Neuronal stem cell (in vitro differentiated cells): Measurements from ENCODE around the gene RYR1.
A peak's percentile ranks its signal among the peaks of the same experiment; 100 is the strongest.

Experiments used
- DNase-seq: peaks from one replicate; pipeline ENCODE4 v3.0.0-alpha.2; 2013; ENCODE audit warnings: low spot score
- H2AFZ ChIP-seq: one replicate; pipeline ENCODE4 v1.6.1; 2013; ENCODE audit warnings: mild to moderate bottlenecking, low read length, inconsistent platforms
- H2AK5ac ChIP-seq: 2 replicates; pipeline ENCODE4 v1.6.1; 2013; ENCODE audit warnings: low read depth, mild to moderate bottlenecking, inconsistent platforms, low read length, moderate library complexity, mixed read lengths
- H2BK120ac ChIP-seq: 2 replicates; pipeline ENCODE4 v1.6.1; 2013; ENCODE audit warnings: low read depth, mild to moderate bottlenecking, inconsistent platforms, low read length, moderate library complexity, mixed read lengths
- H2BK12ac ChIP-seq: one replicate; pipeline ENCODE4 v1.6.1; 2013; ENCODE audit warnings: low read length, inconsistent platforms
- H2BK15ac ChIP-seq: 2 replicates; pipeline ENCODE4 v1.6.1; 2013; ENCODE audit warnings: mild to moderate bottlenecking, low read length, inconsistent platforms, mixed read lengths
- H2BK5ac ChIP-seq: one replicate; pipeline ENCODE4 v1.6.1; 2013; ENCODE audit warnings: inconsistent platforms, mild to moderate bottlenecking, low read length, moderate library complexity
- H3K14ac ChIP-seq: one replicate; pipeline ENCODE4 v1.6.1; 2013; ENCODE audit warnings: low read length, inconsistent platforms
- H3K18ac ChIP-seq: 2 replicates; pipeline ENCODE4 v1.6.1; 2013; ENCODE audit warnings: low read length, inconsistent platforms
- H3K23ac ChIP-seq: 2 replicates; pipeline ENCODE4 v1.6.1; 2013; ENCODE audit warnings: low read depth, mild to moderate bottlenecking, mixed read lengths, low read length, inconsistent platforms; ENCODE audit not compliant: poor library complexity
- H3K27ac ChIP-seq: replicated peaks from 3 replicates; pipeline ENCODE4 v1.5.1; 2013; ENCODE audit warnings: low read length, inconsistent platforms
- H3K27me3 ChIP-seq, 3 experiments: 2 replicates each; pipeline ENCODE4 v1.6.1; 2013; ENCODE audit warnings: low read length in 3 of 3, mild to moderate bottlenecking in 2 of 3, inconsistent platforms in 1 of 3, low read depth in 1 of 3, mixed read lengths in 1 of 3, moderate library complexity in 1 of 3; ENCODE audit not compliant: control insufficient read depth in 3 of 3, insufficient read depth in 3 of 3
- H3K36me3 ChIP-seq, 2 donors: replicated peaks in 1 of 2; 2 replicates each; pipeline ENCODE4 v1.6.1; 2013; ENCODE audit warnings: low read length in 2 of 2; ENCODE audit not compliant: control insufficient read depth in 2 of 2, insufficient read depth in 2 of 2
- H3K4ac ChIP-seq: 2 replicates; pipeline ENCODE4 v1.6.1; 2013; ENCODE audit warnings: inconsistent platforms, mild to moderate bottlenecking, low read length, moderate library complexity
- H3K4me1 ChIP-seq, 2 donors: 1 replicate in 1 of 2; 2 replicates in 1 of 2; pipeline ENCODE4 v1.6.1; 2013; ENCODE audit warnings: low read length in 2 of 2, low read depth in 1 of 2; ENCODE audit not compliant: control insufficient read depth in 2 of 2, insufficient read depth in 1 of 2
- H3K4me2 ChIP-seq: one replicate; pipeline ENCODE4 v1.6.1; 2013; ENCODE audit warnings: mild to moderate bottlenecking, low read length, inconsistent platforms; ENCODE audit not compliant: insufficient read depth, poor library complexity, severe bottlenecking
- H3K4me3 ChIP-seq, 2 donors: 2 replicates each; pipeline ENCODE4 v1.5.1; 2013; ENCODE audit warnings: low read length in 2 of 2, mild to moderate bottlenecking in 2 of 2, inconsistent platforms in 1 of 2, moderate library complexity in 1 of 2
- H3K79me1 ChIP-seq: one replicate; pipeline ENCODE4 v1.6.1; 2013; ENCODE audit warnings: low read depth, mild to moderate bottlenecking, inconsistent platforms, low read length, moderate library complexity
- H3K9ac ChIP-seq: one replicate; pipeline ENCODE4 v1.6.1; 2013; ENCODE audit warnings: mild to moderate bottlenecking, low read depth, low read length, inconsistent platforms; ENCODE audit not compliant: poor library complexity
- H3K9me3 ChIP-seq, 2 donors: replicated peaks in 1 of 2; 2 replicates each; pipeline versions ENCODE3 to v1.6.1; 2013; ENCODE audit warnings: low read length in 2 of 2, mild to moderate bottlenecking in 2 of 2, inconsistent platforms in 1 of 2, low read depth in 1 of 2, mixed read lengths in 1 of 2, moderate library complexity in 1 of 2; ENCODE audit not compliant: control insufficient read depth in 2 of 2, insufficient read depth in 1 of 2
- H4K8ac ChIP-seq: one replicate; pipeline ENCODE4 v1.6.1; 2013; ENCODE audit warnings: low read depth, mild to moderate bottlenecking, inconsistent platforms, low read length, moderate library complexity
- H4K91ac ChIP-seq: one replicate; pipeline ENCODE4 v1.6.1; 2013; ENCODE audit warnings: low read length, low read depth, mild to moderate bottlenecking, inconsistent platforms; ENCODE audit not compliant: poor library complexity
- WGBS, 2 donors: extraction: QIAGEN DNeasy Blood & Tissue Kit; methylation state at CpG; one replicate each; pipeline ENCODE4 v1.1.7; 2013; ENCODE audit warnings: missing lambda C conversion rate in 2 of 2, mixed read lengths in 1 of 2; ENCODE audit not compliant: insufficient read length in 2 of 2, insufficient replicate concordance in 1 of 2; ENCODE audit errors: extremely low coverage in 2 of 2; 5-methylcytosine and 5-hydroxymethylcytosine counted together

Gene RYR1

GRCh38 chr19:38442736-38443135 is 9.2 kb downstream of the RYR1 start:
- H4K8ac ChIP-seq, result no peak overlapping the region
- H3K4ac ChIP-seq, result no peak overlapping the region
- H3K23ac ChIP-seq, result no peak overlapping the region
- no peaks in the 10 kb centered on the region for H3K36me3 ChIP-seq
- H3K4me2 ChIP-seq, result no peak overlapping the region
- H2BK15ac ChIP-seq, result peak overlapping the region; percentile 93
- WGBS, 2 donors, result no CpG with 5 or more reads among the region's 9 CpGs
- H3K4me3 ChIP-seq, result no peak overlapping the region
- no peak overlapping the region for H2AFZ ChIP-seq
- no peaks in the 10 kb centered on the region for H3K79me1 ChIP-seq
- H2BK120ac ChIP-seq, result no peak overlapping the region
- no peak overlapping the region for H3K9ac ChIP-seq
- H3K18ac ChIP-seq, result peak overlapping the region; percentile 20
- H3K27ac ChIP-seq, result no peak overlapping the region
- H2BK5ac ChIP-seq, result no peak overlapping the region
- H4K91ac ChIP-seq, result no peak overlapping the region
- DNase-seq, result no peak
- H3K4me1 ChIP-seq, result peaks cover 0 to 5% of the 10 kb centered on the region in 2 donors
- no peaks in the 10 kb centered on the region for H3K9me3 ChIP-seq
- H3K14ac ChIP-seq, result no peak overlapping the region
- H2BK12ac ChIP-seq, result no peak overlapping the region
- H3K27me3 ChIP-seq, result peaks cover 0 to 3% (median 0%) of the 10 kb centered on the region in 3 experiments
- H2AK5ac ChIP-seq, result peak overlapping the region; percentile 43

- no peak overlapping the region for H2AFZ ChIP-seq
- H3K9me3 ChIP-seq, result no peaks in the 10 kb centered on the region
- H2BK15ac ChIP-seq, result no peak overlapping the region
- H3K79me1 ChIP-seq, result no peaks in the 10 kb centered on the region
- WGBS, 2 donors, result no CpG with 5 or more reads among the region's 15 CpGs
- peaks cover 0 to 5% of the 10 kb centered on the region in 2 donors for H3K4me1 ChIP-seq
- H3K23ac ChIP-seq, result no peak overlapping the region
- no peak overlapping the region for H3K4me2 ChIP-seq
- no peak overlapping the region for H3K4ac ChIP-seq
- peaks cover 0 to 3% (median 0%) of the 10 kb centered on the region in 3 experiments for H3K27me3 ChIP-seq
- no peak for DNase-seq
- peak overlapping the region; percentile 71 for H3K18ac ChIP-seq
- H2BK12ac ChIP-seq, result no peak overlapping the region
- peak overlapping the region; percentile 60 for H3K9ac ChIP-seq
- H4K8ac ChIP-seq, result no peak overlapping the region
- no peak overlapping the region for H3K4me3 ChIP-seq
- H3K27ac ChIP-seq, result no peak overlapping the region
- no peak overlapping the region for H2AK5ac ChIP-seq
- H3K36me3 ChIP-seq, result no peaks in the 10 kb centered on the region
- peak overlapping the region; percentile 53 for H2BK5ac ChIP-seq
- H4K91ac ChIP-seq, result no peak overlapping the region
- H2BK120ac ChIP-seq, result no peak overlapping the region
- H3K14ac ChIP-seq, result no peak overlapping the region
Observed at GRCh38 chr19:38443458-38443999, 10.0 kb downstream of the RYR1 start.

GRCh38 chr19:38444026-38444425 is 10.5 kb downstream of the RYR1 start:
- WGBS, 2 donors, result no CpG with 5 or more reads among the region's 7 CpGs

GRCh38 chr19:38445362-38445761 is 11.9 kb downstream of the RYR1 start:
- Histone ChIP-seq H3K4ac (no peak overlapping the region), H2AFZ (no peak overlapping the region), H3K23ac (no peak overlapping the region), H2BK15ac (no peak overlapping the region), H4K8ac (no peak overlapping the region), H3K27me3 (peaks cover 0 to 3% (median 0%) of the 10 kb centered on the region in 3 experiments), H3K9me3 (no peaks in the 10 kb centered on the region), H2AK5ac (no peak overlapping the region), H3K18ac (no peak overlapping the region), H3K4me3 (no peak overlapping the region), H3K9ac (no peak overlapping the region), H3K36me3 (no peaks in the 10 kb centered on the region), H3K27ac (no peak overlapping the region), H3K4me1 (peaks cover 0 to 5% of the 10 kb centered on the region in 2 donors), H3K14ac (no peak overlapping the region), H4K91ac (no peak overlapping the region), H3K79me1 (no peaks in the 10 kb centered on the region), H3K4me2 (no peak overlapping the region), H2BK12ac (no peak overlapping the region), H2BK5ac (no peak overlapping the region), H2BK120ac (no peak overlapping the region)
- no CpG with 5 or more reads among the region's 7 CpGs for WGBS, 2 donors
- DNase-seq, result no peak

More at GRCh38 chr19:38444026-38444425, 10.5 kb downstream of the RYR1 start:
- no peak overlapping the region for H2BK120ac ChIP-seq
- no peak overlapping the region for H3K27ac ChIP-seq
- H3K9me3 ChIP-seq, result no peaks in the 10 kb centered on the region
- H4K91ac ChIP-seq, result no peak overlapping the region
- H3K23ac ChIP-seq, result no peak overlapping the region
- H2AFZ ChIP-seq, result no peak overlapping the region
- H3K27me3 ChIP-seq, result peaks cover 0 to 3% (median 0%) of the 10 kb centered on the region in 3 experiments
- H3K9ac ChIP-seq, result no peak overlapping the region
- no peak overlapping the region for H2BK15ac ChIP-seq
- H2BK5ac ChIP-seq, result peak overlapping the region; percentile 53
- H3K4me2 ChIP-seq, result no peak overlapping the region
- no peak overlapping the region for H3K4ac ChIP-seq
- H3K36me3 ChIP-seq, result no peaks in the 10 kb centered on the region
- no peak overlapping the region for H2BK12ac ChIP-seq
- no peak overlapping the region for H3K14ac ChIP-seq
- DNase-seq, result no peak
- no peaks in the 10 kb centered on the region for H3K79me1 ChIP-seq
- no peak overlapping the region for H3K4me3 ChIP-seq
- no peak overlapping the region for H4K8ac ChIP-seq
- peaks cover 0 to 5% of the 10 kb centered on the region in 2 donors for H3K4me1 ChIP-seq
- no peak overlapping the region for H3K18ac ChIP-seq
- no peak overlapping the region for H2AK5ac ChIP-seq
